ENCODE results near the gene TAS2R60.

DNA sequence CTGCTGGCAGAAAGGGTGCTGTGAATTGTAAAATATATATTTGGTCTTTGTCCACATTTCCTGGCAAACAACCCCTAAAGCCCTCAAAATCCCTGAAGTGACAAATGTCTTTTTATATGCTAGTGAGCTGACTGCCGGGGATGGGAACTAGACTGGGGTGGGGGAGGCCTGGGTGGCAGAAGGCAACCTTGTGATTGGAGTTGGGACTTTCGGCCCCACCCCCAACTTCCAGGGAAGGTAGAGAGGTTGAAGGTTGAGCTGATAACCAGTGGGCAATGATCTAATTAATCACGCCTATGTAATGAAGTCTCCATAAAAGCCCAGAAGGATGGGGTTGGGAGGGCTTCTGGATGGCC, 37.3 kb upstream of the TAS2R60 start:
- no peak for TF ChIP-seq ZKSCAN8 (CRISPR knock-in tag; IDR thresholded peaks at IDR 0.05)
- TF ChIP-seq POLR2AphosphoS5 (IDR thresholded peaks at IDR 0.05; ENCODE audit: control insufficient read depth, insufficient read depth, low read depth, low read length): no peak
- TF ChIP-seq ARNT (IDR thresholded peaks at IDR 0.05): no peak
- TF ChIP-seq ADNP (tag; IDR thresholded peaks at IDR 0.05): no peak
- TF ChIP-seq EHMT2 (IDR thresholded peaks at IDR 0.05): no peak
- TF ChIP-seq HDAC2 (IDR thresholded peaks at IDR 0.05): no peak
- TF ChIP-seq, protein P1, sequence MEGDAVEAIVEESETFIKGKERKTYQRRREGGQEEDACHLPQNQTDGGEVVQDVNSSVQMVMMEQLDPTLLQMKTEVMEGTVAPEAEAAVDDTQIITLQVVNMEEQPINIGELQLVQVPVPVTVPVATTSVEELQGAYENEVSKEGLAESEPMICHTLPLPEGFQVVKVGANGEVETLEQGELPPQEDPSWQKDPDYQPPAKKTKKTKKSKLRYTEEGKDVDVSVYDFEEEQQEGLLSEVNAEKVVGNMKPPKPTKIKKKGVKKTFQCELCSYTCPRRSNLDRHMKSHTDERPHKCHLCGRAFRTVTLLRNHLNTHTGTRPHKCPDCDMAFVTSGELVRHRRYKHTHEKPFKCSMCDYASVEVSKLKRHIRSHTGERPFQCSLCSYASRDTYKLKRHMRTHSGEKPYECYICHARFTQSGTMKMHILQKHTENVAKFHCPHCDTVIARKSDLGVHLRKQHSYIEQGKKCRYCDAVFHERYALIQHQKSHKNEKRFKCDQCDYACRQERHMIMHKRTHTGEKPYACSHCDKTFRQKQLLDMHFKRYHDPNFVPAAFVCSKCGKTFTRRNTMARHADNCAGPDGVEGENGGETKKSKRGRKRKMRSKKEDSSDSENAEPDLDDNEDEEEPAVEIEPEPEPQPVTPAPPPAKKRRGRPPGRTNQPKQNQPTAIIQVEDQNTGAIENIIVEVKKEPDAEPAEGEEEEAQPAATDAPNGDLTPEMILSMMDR (IDR thresholded peaks at IDR 0.05 in 2 of 3, conservative IDR thresholded peaks at IDR 0.05 in 1 of 3; ENCODE audit: insufficient read depth in 2 of 3, low read depth in 1 of 3, low read length in 3 of 3): no peak
